GM21825 (cell line): ENCODE measurements around the gene RWDD3.
A peak's percentile ranks its signal among the peaks of the same experiment; 100 is the strongest.

Source experiments
- ATAC-seq: cut with Tn5 transposase; IDR thresholded peaks from one replicate; pipeline ENCODE4 v1.9.1; 2021; ENCODE audit warnings: mild to moderate bottlenecking, moderate library complexity; ENCODE audit not compliant: unreplicated experiment

RWDD3 gene, protein sequence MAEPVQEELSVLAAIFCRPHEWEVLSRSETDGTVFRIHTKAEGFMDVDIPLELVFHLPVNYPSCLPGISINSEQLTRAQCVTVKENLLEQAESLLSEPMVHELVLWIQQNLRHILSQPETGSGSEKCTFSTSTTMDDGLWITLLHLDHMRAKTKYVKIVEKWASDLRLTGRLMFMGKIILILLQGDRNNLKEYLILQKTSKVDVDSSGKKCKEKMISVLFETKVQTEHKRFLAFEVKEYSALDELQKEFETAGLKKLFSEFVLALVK

DNA sequence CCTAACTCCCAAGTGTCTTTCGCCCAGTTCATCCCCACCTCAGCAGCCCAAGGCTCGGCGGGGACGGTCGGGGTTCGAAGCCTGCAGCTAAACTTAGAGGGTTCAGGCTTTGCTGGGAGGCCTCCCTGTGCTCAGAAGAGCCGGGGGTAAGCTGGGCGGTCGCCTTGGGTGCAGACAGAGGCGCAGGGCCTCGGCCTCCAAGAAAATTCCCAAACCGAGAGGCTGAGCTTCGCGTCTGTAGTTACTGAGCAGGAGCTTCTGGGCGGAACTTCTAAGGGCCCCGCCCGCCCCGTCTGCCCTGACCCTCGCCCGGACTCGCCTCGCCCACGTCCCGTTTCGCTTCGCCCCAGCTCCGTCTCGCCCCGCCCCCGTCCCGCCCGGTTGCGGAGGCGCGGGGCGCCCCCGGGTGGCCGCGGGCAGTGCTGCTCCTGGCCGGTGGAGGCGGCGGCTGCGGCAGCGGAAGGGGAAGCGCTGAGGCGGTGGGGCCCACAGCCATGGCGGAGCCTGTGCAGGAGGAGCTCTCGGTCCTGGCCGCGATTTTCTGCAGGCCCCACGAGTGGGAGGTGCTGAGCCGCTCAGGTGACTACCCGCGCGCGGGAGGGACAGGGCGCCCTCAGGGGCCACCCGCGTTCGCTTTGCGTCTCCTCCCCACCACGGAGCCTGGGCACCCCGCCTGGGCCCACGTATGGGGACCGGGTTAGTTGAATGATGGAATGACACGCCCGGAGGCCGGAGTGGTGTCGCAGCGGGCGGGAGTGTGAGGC, at the start of gene RWDD3:
Gene RWDD3 (plus strand): TSS at position 474 of the 764 bp plus-strand sequence. CDS start 21 bp downstream, at position 495.
- ATAC-seq = peak; percentile 99

GRCh38 chr1:95186149-95186548, 47.9 kb upstream of the RWDD3 start:
- no peak for ATAC-seq

- ATAC-seq = no peak
Measured at GRCh38 chr1:95193591-95193990, 40.4 kb upstream of the RWDD3 start.

DNA sequence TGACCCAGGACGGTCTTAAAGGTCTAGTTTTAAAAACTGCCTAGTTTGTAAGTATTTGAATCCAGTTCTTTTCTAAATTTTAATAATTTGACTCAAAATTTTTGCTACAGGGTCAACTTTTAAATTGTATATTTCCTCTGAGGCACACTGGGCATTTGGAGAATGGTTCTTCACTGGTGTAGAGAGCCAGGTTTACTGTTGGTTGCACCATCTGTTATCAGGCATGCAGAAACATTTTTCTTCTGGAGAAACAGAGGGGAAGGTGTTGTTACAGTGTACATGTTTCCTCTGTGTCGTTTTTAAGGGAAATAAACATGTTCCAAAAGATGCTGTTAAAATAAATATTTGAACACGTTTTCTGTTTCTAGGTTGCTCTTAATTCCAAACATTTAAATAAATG, 39.0 kb upstream of the RWDD3 start:
- ATAC-seq = no peak

- no peak for ATAC-seq
Measured at GRCh38 chr1:95196017-95196416, 38.0 kb upstream of the RWDD3 start.

DNA sequence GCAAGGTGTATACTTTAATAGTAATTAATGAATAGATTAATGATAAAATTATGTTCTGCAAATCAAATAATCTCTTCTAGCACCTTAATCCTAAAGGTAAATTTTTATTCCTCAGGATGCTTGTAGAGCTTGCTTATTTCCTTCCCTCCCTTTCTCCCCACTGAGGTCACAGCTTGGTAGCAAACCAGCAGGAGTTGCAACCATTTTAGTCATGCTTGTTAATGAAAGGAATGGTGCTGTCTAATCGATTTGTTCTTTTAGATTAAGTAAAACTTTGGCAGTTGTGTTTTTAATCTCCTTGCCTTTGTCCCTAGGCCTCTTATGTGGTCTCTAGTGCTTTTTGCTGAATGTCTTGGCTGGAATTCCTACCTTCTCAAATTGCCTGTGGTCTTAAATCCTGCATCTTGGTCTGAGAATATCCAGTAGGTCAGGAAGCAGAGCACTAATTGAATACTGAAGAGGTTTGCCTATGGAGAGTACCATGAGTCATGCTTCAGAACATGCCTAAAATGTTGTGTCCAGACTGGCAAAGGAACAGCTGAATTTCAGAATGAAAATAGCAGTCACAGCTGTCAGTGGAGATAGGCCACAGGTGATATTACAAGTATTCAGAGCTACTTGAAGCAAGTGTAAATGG, 36.3 kb upstream of the RWDD3 start:
- no peak for ATAC-seq

- ATAC-seq = no peak
Measured at GRCh38 chr1:95201905-95202304, 32.1 kb upstream of the RWDD3 start.

DNA sequence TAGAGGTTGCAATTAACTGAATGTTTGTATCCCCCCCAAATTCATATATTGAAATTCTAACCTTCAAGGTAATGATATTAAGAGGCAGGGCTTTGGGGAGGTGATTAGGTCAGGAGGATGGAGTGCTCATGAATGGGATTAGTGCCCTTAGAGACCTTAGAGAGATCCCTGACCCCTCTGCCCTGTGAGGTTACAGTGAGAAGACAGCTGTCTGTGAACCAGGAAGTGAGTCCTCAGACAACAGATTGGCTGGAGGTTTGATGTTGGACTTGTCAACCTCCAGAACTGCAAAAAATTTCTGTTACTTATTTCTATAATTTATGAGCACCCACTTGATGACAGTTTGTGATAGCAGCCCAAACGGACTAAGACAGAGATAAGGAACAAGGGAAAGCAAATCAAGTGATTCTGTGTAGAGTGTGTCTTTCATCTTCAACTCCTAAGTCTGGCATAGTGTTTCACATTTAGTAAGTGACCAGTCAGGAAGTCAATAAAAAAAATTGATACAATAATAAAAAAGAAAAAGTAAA, 30.0 kb upstream of the RWDD3 start:
- no peak for ATAC-seq

DNA sequence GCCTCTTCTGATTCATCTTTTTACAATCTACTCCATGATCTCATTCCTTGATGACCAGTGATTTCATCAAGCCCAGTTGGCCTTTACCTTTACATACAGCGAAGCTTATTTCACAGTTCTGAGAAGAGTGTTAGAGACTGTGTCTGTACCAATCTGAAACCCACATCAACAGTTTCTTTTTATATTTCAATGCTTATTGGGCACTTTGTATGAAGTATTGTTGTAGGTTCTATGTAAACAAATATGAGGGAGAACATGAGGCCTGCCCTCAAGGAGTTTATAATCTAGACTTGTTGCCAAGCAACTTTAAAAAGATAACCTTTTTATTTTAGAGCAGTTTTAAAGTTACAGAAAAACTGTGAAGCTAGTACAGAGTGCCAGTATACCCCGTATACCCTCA, 27.5 kb upstream of the RWDD3 start:
- no peak for ATAC-seq

DNA sequence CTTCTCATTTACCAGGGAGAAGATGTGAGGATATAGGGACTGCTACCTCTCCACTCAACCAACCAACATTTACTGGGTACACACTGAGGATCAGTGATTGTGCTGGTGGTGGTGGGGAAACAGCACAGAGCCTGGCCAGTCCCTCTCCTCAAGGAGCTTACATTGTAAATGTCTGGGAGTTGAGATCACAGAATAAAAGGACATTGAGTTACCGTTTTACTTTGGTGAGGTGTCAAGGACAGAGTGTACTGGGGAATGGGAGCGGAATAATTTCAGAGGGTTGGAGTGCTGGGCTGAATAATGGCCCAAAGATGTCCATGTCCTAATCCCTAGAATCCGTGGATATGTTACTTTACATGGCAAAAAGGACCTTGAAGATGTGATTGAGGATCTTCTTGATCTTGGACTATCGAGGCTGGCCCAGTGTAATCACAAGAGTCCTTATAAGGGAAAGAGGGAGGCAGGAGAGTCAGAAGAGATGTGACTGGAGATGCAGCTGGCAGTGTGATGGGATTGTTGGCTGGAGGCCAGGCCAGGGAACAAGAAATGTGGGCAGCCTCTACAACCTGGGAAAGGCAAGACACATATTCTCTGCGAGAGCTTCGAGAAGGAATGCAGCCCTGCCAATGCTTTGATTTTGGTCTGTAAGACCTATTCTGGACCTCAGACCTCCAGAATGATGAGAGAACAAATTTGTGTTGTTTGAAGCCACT, 26.6 kb upstream of the RWDD3 start:
- no peak for ATAC-seq

GRCh38 chr1:95208876-95209275, 25.1 kb upstream of the RWDD3 start:
- no peak for ATAC-seq

DNA sequence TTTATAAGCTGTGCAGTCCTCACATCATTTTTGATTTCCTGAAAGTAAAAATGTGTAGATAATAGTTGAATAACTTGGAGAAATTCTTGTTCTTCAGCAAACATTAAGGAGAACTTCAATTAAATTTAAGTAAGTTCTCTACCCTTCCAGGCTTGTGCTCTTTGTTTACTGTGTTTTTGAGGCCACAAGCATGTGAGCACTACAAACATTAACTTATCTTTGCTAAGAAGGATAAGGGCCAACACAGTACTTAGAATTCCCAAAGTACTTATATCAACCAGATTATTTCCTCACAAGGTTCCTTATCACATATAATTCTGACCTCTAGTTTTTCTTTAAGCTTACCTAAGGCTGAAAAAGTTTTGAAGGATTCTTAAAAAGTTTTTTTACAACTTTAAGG, 24.7 kb upstream of the RWDD3 start:
- ATAC-seq = no peak

GRCh38 chr1:95216292-95216990, 17.6 kb upstream of the RWDD3 start:
- no peak for ATAC-seq

DNA sequence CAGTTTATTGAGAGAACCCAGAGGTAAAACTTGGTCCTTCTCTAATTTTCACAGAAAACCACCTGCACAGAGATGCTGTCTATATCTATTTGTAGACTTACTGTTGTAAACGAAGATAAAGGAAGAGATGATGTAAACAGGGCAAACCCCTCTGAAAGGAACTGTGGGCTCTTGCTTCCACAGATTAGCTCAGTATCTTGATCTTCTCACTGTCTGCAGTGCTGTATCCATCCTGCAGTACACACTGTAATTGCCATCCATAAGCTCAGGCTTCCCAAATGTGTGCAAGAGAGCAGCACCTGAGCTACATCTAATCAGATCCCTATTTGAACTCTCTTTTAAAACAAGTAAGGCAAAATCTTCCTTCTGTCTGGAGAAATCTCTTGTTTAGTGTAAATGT, 16.6 kb upstream of the RWDD3 start:
- no peak for ATAC-seq

DNA sequence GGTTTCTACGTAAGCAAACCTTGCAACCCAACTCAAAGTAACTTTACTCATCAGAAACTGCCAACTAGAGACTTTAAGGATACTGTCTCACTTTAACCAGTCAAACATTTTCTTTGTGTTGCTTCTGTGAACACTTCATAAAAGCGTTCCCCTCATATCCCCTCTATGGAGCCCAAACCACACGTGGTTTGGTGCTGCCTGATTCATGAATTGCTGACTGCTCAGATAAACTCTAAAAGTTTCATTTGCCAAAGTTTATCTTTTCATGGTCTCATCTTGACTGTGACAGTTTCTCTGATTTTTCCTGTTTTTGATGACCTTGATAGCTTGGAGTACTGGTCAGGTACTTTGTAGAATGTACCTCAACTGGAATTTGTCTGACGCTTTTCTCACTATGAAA, 14.6 kb upstream of the RWDD3 start:
- no peak for ATAC-seq

DNA sequence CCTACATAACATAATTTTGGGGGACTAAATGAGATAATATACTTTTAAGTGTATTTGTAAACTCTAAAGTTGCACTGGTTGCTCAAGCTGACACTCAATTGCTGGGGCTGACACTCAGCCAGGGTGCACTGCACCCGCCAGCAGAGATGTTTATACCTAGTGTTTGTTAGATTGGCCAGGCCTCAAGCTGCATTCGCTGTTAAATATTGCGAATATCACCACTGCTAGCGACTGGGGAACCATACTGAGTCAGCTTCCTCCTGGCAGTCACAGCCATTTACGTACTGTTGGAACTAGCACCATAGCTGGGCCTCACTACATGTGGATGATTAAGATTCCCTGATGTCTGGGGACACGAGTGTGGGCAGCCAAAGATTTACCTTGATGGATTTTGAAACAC, 12.7 kb upstream of the RWDD3 start:
- no peak for ATAC-seq

- no peak for ATAC-seq
Measured at GRCh38 chr1:95222629-95223028, 11.4 kb upstream of the RWDD3 start.

DNA sequence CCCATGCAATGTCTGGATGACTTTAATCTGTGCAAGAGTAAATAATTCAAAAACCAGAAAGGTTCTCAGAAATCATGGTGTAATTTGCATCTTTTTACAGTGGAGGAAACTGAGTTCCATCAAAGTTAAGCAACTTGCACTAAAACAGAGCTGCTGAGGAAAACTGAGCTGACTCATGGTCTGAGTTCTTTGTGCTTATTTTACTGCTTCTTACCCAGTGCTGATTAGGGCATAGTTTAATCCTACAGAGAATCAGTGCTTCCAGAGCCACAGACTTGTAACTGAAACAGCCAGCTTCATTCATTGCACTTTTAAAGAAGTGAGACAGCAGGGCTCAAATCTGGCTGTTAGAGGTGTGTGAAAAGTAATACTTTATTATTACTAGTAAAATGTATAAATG, 10.9 kb upstream of the RWDD3 start:
- no peak for ATAC-seq

- no peak for ATAC-seq
Measured at GRCh38 chr1:95226781-95227660, 7.0 kb upstream of the RWDD3 start.

GRCh38 chr1:95229037-95229436, 5.0 kb upstream of the RWDD3 start:
- ATAC-seq = no peak
